Measurements from ENCODE around the gene CYP19A1. TPM values are rescaled to one million over a fixed set of nuclear protein-coding genes. Genes with fewer than 3 reads are reported as not detected.

The CYP19A1 gene
- total RNA-seq, 1 donor from 2014 or later = not detected

DNA sequence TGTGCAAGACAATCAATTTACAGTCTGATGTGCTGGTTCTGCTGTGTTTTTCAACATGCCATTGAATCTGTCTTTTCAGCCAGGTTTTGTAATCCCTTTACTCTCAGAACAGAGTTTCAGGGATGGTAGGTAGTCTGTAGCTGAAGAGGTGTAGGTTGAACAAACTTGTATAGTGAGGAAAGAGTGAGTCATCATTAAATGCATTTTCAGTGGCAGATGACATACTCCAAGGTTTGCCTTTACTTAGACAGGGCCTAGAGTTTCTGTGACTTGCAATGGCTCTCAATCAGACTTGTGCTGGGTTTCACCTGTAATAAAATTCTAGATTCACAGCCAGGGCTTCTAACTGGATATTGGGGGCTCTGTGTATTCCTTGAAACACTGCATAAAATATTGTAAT lies 94.6 kb downstream of the CYP19A1 start:
- H3K27me3 Mint-ChIP-seq (ENCODE audit: unreplicated experiment) = peaks cover 2% of the 10 kb centered on the region
- TF ChIP-seq, protein P1, sequence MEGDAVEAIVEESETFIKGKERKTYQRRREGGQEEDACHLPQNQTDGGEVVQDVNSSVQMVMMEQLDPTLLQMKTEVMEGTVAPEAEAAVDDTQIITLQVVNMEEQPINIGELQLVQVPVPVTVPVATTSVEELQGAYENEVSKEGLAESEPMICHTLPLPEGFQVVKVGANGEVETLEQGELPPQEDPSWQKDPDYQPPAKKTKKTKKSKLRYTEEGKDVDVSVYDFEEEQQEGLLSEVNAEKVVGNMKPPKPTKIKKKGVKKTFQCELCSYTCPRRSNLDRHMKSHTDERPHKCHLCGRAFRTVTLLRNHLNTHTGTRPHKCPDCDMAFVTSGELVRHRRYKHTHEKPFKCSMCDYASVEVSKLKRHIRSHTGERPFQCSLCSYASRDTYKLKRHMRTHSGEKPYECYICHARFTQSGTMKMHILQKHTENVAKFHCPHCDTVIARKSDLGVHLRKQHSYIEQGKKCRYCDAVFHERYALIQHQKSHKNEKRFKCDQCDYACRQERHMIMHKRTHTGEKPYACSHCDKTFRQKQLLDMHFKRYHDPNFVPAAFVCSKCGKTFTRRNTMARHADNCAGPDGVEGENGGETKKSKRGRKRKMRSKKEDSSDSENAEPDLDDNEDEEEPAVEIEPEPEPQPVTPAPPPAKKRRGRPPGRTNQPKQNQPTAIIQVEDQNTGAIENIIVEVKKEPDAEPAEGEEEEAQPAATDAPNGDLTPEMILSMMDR (IDR thresholded peaks at IDR 0.05; ENCODE audit: unreplicated experiment) = no peak

DNA sequence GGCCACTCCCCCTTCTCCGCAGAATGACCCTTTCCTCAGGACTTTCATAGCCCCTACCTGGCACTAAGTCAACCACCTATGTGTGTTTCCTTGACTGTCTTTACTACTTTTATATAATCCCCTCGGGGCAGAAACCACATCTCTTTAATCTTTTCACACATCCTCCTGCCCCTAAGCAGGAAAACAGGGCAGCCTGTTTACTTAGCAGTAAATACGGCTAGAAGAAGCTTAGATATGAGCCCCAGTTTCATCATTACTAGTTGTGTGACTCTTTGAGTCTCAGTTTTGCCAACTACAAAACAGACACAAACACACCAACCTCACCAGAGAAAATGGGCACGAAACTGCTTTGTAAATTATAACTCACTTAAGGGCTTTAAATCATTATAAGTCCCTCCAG lies 98.3 kb downstream of the CYP19A1 start:
- Mint-ChIP-seq H3K4me1 (ENCODE audit: unreplicated experiment) (no peaks in the 10 kb centered on the region), H3K27me3 (ENCODE audit: unreplicated experiment) (peaks cover 2% of the 10 kb centered on the region), H3K36me3 (ENCODE audit: low read depth, unreplicated experiment) (no peaks in the 10 kb centered on the region), H3K9me3 (ENCODE audit: unreplicated experiment) (no peaks in the 10 kb centered on the region), H3K27ac (ENCODE audit: unreplicated experiment) (no peak overlapping the region), H3K4me3 (ENCODE audit: unreplicated experiment) (no peak overlapping the region)
- no peak for DNase-seq (ENCODE audit: low spot score)
- TF ChIP-seq, protein P1 (IDR thresholded peaks at IDR 0.05; ENCODE audit: unreplicated experiment) = no peak

More for the DNA sequence above, 94.6 kb downstream of the CYP19A1 start:
- Mint-ChIP-seq H3K4me3 (ENCODE audit: unreplicated experiment) (no peak overlapping the region), H3K9me3 (ENCODE audit: unreplicated experiment) (no peaks in the 10 kb centered on the region), H3K4me1 (ENCODE audit: unreplicated experiment) (no peaks in the 10 kb centered on the region), H3K36me3 (ENCODE audit: low read depth, unreplicated experiment) (no peaks in the 10 kb centered on the region), H3K27ac (ENCODE audit: unreplicated experiment) (no peak overlapping the region)
- DNase-seq (ENCODE audit: low spot score) = no peak

DNA sequence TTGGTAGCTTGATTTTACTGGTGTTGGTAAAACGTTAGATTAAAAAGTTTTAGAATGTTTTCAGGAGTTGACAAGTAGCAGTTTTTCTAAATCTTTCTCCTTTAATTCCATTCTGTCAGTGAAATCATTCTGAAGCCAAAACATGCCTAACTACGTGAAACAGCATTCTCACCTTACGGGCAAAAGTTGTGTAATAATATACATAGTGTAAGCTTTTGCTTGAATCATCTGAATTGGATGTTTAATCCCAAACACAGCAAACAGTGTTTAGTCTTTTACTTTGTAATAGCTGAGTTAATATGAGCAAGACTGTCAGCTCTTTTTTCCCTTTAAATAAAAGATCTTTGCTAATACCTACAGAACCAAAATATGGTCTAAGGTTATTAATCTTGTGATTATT lies 100.6 kb downstream of the CYP19A1 start:
- Mint-ChIP-seq H3K4me1 (ENCODE audit: unreplicated experiment) (peaks cover 5% of the 10 kb centered on the region), H3K27me3 (ENCODE audit: unreplicated experiment) (no peaks in the 10 kb centered on the region)

DNA sequence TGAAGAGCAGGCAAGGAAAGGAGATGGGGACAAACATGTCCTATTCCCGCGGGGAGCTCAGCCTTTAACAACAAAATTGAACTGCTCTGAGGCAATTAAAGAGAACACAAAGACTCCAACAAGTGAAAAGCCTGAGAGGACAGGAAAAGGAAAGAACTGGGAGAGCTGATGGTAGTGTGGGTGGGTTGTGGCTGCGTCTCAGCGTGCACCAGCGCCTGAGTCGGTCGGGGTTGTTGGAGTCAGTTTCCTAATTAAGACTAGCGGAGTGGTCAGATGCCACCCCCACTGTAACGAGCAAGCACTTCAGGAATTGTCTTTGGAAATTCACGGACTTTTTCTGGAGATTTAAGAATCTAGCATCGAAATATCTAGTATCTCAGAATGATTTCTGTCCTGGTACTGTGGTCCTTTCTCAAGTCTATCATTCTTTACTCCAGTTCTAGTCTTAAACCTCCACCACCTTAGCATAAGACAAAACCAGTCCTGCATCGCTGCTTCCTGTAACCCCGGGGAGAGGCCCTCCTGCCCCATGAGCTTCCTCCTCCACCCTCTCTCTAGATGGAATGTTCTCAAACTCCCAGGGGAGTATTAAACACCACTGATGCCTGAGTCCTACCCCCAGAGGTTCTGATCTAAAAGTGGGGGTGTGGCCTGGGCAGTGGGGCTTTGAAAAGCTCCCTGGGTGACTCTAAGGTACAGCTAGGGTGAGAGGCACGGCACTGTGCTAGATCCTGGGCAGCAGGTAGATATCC lies 104.0 kb downstream of the CYP19A1 start:
- TF ChIP-seq, protein P1 (IDR thresholded peaks at IDR 0.05; ENCODE audit: unreplicated experiment) = no peak
- Mint-ChIP-seq H3K27ac (ENCODE audit: unreplicated experiment) (no peak overlapping the region), H3K9me3 (ENCODE audit: unreplicated experiment) (no peaks in the 10 kb centered on the region), H3K27me3 (ENCODE audit: unreplicated experiment) (no peaks in the 10 kb centered on the region), H3K36me3 (ENCODE audit: low read depth, unreplicated experiment) (no peaks in the 10 kb centered on the region), H3K4me1 (ENCODE audit: unreplicated experiment) (peaks cover 5% of the 10 kb centered on the region), H3K4me3 (ENCODE audit: unreplicated experiment) (no peak overlapping the region)
- DNase-seq (ENCODE audit: low spot score) = no peak

More for the DNA sequence above, 100.6 kb downstream of the CYP19A1 start:
- H3K36me3 Mint-ChIP-seq (ENCODE audit: low read depth, unreplicated experiment) = no peaks in the 10 kb centered on the region
- no peaks in the 10 kb centered on the region for H3K9me3 Mint-ChIP-seq (ENCODE audit: unreplicated experiment)
- TF ChIP-seq, protein P1 (IDR thresholded peaks at IDR 0.05; ENCODE audit: unreplicated experiment) = no peak
- no peak for DNase-seq (ENCODE audit: low spot score)
- H3K27ac Mint-ChIP-seq (ENCODE audit: unreplicated experiment) = no peak overlapping the region
- H3K4me3 Mint-ChIP-seq (ENCODE audit: unreplicated experiment) = no peak overlapping the region

DNA sequence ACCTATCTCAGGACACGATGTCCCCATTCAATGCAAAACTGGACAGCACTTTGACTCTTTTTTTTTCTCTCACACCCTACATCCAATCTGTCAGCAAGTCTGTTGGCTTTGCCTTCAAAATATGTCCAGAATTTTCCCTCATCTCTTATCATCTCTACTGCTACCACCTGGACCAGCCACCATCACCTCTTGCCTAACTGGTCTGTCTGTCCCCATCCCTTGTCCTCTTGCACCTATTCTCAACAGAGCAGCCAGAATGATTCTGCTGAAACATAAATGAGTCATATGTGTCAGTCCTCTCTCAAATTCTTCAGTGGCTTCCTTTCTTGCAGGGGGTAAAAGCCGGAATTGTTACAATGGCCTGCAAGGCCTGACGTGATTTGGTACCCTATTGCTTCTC lies 105.8 kb downstream of the CYP19A1 start:
- no peaks in the 10 kb centered on the region for H3K9me3 Mint-ChIP-seq (ENCODE audit: unreplicated experiment)
- H3K4me3 Mint-ChIP-seq (ENCODE audit: unreplicated experiment) = no peak overlapping the region
- TF ChIP-seq, protein P1 (IDR thresholded peaks at IDR 0.05; ENCODE audit: unreplicated experiment) = no peak
- DNase-seq (ENCODE audit: low spot score) = no peak
- H3K4me1 Mint-ChIP-seq (ENCODE audit: unreplicated experiment) = peaks cover 5% of the 10 kb centered on the region
- H3K27ac Mint-ChIP-seq (ENCODE audit: unreplicated experiment) = no peak overlapping the region
- no peaks in the 10 kb centered on the region for H3K27me3 Mint-ChIP-seq (ENCODE audit: unreplicated experiment)
- no peaks in the 10 kb centered on the region for H3K36me3 Mint-ChIP-seq (ENCODE audit: low read depth, unreplicated experiment)
